Immature natural killer cell (primary cell): ENCODE measurements around the gene VTI1A. TPM values are rescaled to one million over a fixed set of nuclear protein-coding genes. Genes with fewer than 3 reads are reported as not detected.

Experiments
- DNase-seq, 3 donors: peaks; one replicate each; pipeline ENCODE4 v3.0.0; 2022; ENCODE audit warnings: mixed read lengths in 1 of 3
- H3K27ac Mint-ChIP-seq, 6 donors: one replicate each; pipeline ENCODE4 v1.8.0; 2020; ENCODE audit warnings: mixed read lengths in 6 of 6, mild to moderate bottlenecking in 5 of 6, inconsistent platforms in 4 of 6, moderate library complexity in 3 of 6
- H3K27me3 Mint-ChIP-seq, 3 donors: one replicate each; pipeline ENCODE4 v1.8.0; 2020 to 2021; ENCODE audit warnings: low read depth in 3 of 3, mild to moderate bottlenecking in 3 of 3, mixed read lengths in 3 of 3, moderate library complexity in 3 of 3, inconsistent platforms in 1 of 3
- H3K36me3 Mint-ChIP-seq, 3 donors: one replicate each; pipeline ENCODE4 v1.8.0; 2020; ENCODE audit warnings: mixed read lengths in 3 of 3, inconsistent platforms in 2 of 3, mild to moderate bottlenecking in 2 of 3
- H3K4me1 Mint-ChIP-seq, 2 donors: one replicate each; pipeline ENCODE4 v1.8.0; 2020; ENCODE audit warnings: inconsistent platforms in 2 of 2, mild to moderate bottlenecking in 2 of 2, mixed read lengths in 2 of 2, moderate library complexity in 1 of 2
- H3K4me3 Mint-ChIP-seq, 5 donors: one replicate each; pipeline ENCODE4 v1.8.0; 2020; ENCODE audit warnings: mild to moderate bottlenecking in 5 of 5, mixed read lengths in 5 of 5, inconsistent platforms in 3 of 5, moderate library complexity in 3 of 5
- H3K9me3 Mint-ChIP-seq, 6 donors: one replicate each; pipeline ENCODE4 v1.8.0; 2020; ENCODE audit warnings: mild to moderate bottlenecking in 6 of 6, mixed read lengths in 6 of 6, inconsistent platforms in 4 of 6, moderate library complexity in 3 of 6
- polyA plus RNA-seq, 3 donors: library from polyadenylated mRNA; unstranded; fragments of 300-500 nt; fragmentation: Illumina TruSeq; gene quantifications; one replicate each; pipeline ENCODE4 v1.2.3, GENCODE V29; 2021

VTI1A gene
- polyA plus RNA-seq, 3 donors from 2014 or later, result 15.0 to 40.2 (median 31.2) TPM

GRCh38 chr10:112792487-112793201 lies 345.6 kb downstream of the VTI1A start:
- Mint-ChIP-seq H3K4me3 (no peak overlapping the region), H3K36me3 (peaks cover 9 to 15% (median 9%) of the 10 kb centered on the region in 3 donors), H3K9me3 (peaks cover 0 to 12% (median 8%) of the 10 kb centered on the region in 6 donors), H3K27ac (no peak overlapping the region), H3K27me3 (no peaks in the 10 kb centered on the region), H3K4me1 (no peaks in the 10 kb centered on the region)
- no peak for DNase-seq

GRCh38 chr10:112793202-112793921 lies 346.3 kb downstream of the VTI1A start:
- no peak for DNase-seq
- peaks cover 0 to 12% (median 8%) of the 10 kb centered on the region in 6 donors for H3K9me3 Mint-ChIP-seq
- H3K4me1 Mint-ChIP-seq, result no peaks in the 10 kb centered on the region
- peaks cover 9 to 15% (median 9%) of the 10 kb centered on the region in 3 donors for H3K36me3 Mint-ChIP-seq
- no peak overlapping the region for H3K4me3 Mint-ChIP-seq
- peak overlapping the region in 1 of 6 donors; percentile 19 for H3K27ac Mint-ChIP-seq
- H3K27me3 Mint-ChIP-seq, result no peaks in the 10 kb centered on the region

GRCh38 chr10:112794201-112794600 lies 347.2 kb downstream of the VTI1A start:
- Mint-ChIP-seq H3K27ac (no peak overlapping the region), H3K36me3 (peaks cover 8 to 9% (median 8%) of the 10 kb centered on the region in 3 donors), H3K4me1 (no peaks in the 10 kb centered on the region), H3K27me3 (no peaks in the 10 kb centered on the region), H3K9me3 (peaks cover 0 to 10% (median 8%) of the 10 kb centered on the region in 6 donors), H3K4me3 (no peak overlapping the region)
- no peak for DNase-seq

- no peak overlapping the region for H3K4me3 Mint-ChIP-seq
- no peak for DNase-seq
- peaks cover 0 to 3% (median under 1%) of the 10 kb centered on the region in 3 donors for H3K36me3 Mint-ChIP-seq
- H3K4me1 Mint-ChIP-seq, result no peaks in the 10 kb centered on the region
- no peak overlapping the region for H3K27ac Mint-ChIP-seq
- H3K27me3 Mint-ChIP-seq, result no peaks in the 10 kb centered on the region
- peaks cover 0 to 4% (median under 1%) of the 10 kb centered on the region in 6 donors for H3K9me3 Mint-ChIP-seq
Measured at GRCh38 chr10:112795067-112795466, 348.1 kb downstream of the VTI1A start.

GRCh38 chr10:112797197-112797596 lies 350.2 kb downstream of the VTI1A start:
- Mint-ChIP-seq H3K4me1 (no peaks in the 10 kb centered on the region), H3K36me3 (peaks cover 0 to 3% (median 0%) of the 10 kb centered on the region in 3 donors), H3K27me3 (no peaks in the 10 kb centered on the region), H3K27ac (no peak overlapping the region), H3K4me3 (no peak overlapping the region), H3K9me3 (no peaks in the 10 kb centered on the region)
- no peak for DNase-seq

- Mint-ChIP-seq H3K27me3 (no peaks in the 10 kb centered on the region), H3K27ac (no peak overlapping the region), H3K36me3 (peaks cover 0 to 4% (median 3%) of the 10 kb centered on the region in 3 donors), H3K4me3 (no peak overlapping the region), H3K4me1 (no peaks in the 10 kb centered on the region), H3K9me3 (no peaks in the 10 kb centered on the region)
- DNase-seq, result no peak
Measured at GRCh38 chr10:112797855-112798254, 350.8 kb downstream of the VTI1A start.

GRCh38 chr10:112799038-112799437 lies 352.0 kb downstream of the VTI1A start:
- DNase-seq, result no peak
- Mint-ChIP-seq H3K4me3 (no peak overlapping the region), H3K27ac (no peak overlapping the region), H3K4me1 (no peaks in the 10 kb centered on the region), H3K36me3 (peaks cover 0 to 4% (median 3%) of the 10 kb centered on the region in 3 donors), H3K9me3 (no peaks in the 10 kb centered on the region), H3K27me3 (no peaks in the 10 kb centered on the region)

GRCh38 chr10:112799726-112800510 lies 352.9 kb downstream of the VTI1A start:
- H3K27me3 Mint-ChIP-seq, result no peaks in the 10 kb centered on the region
- DNase-seq, result no peak
- H3K4me1 Mint-ChIP-seq, result no peaks in the 10 kb centered on the region
- peaks cover 3 to 4% (median 3%) of the 10 kb centered on the region in 3 donors for H3K36me3 Mint-ChIP-seq
- peak overlapping the region in 2 of 6 donors; percentile 15 to 42 for H3K27ac Mint-ChIP-seq
- H3K9me3 Mint-ChIP-seq, result no peaks in the 10 kb centered on the region
- H3K4me3 Mint-ChIP-seq, result no peak overlapping the region

GRCh38 chr10:112801004-112801403 lies 354.0 kb downstream of the VTI1A start:
- H3K36me3 Mint-ChIP-seq, result peaks cover 3 to 4% (median 3%) of the 10 kb centered on the region in 3 donors
- no peak for DNase-seq
- H3K27ac Mint-ChIP-seq, result no peak overlapping the region
- H3K9me3 Mint-ChIP-seq, result no peaks in the 10 kb centered on the region
- H3K4me3 Mint-ChIP-seq, result no peak overlapping the region
- no peaks in the 10 kb centered on the region for H3K4me1 Mint-ChIP-seq
- H3K27me3 Mint-ChIP-seq, result no peaks in the 10 kb centered on the region

- Mint-ChIP-seq H3K4me1 (no peaks in the 10 kb centered on the region), H3K27me3 (no peaks in the 10 kb centered on the region), H3K9me3 (no peaks in the 10 kb centered on the region), H3K27ac (no peak overlapping the region), H3K4me3 (no peak overlapping the region), H3K36me3 (peaks cover 3 to 4% (median 3%) of the 10 kb centered on the region in 3 donors)
- no peak for DNase-seq
Measured at GRCh38 chr10:112801748-112802147, 354.7 kb downstream of the VTI1A start.

- Mint-ChIP-seq H3K27ac (no peak overlapping the region), H3K9me3 (no peaks in the 10 kb centered on the region), H3K4me3 (no peak overlapping the region), H3K4me1 (no peaks in the 10 kb centered on the region), H3K27me3 (no peaks in the 10 kb centered on the region), H3K36me3 (peaks cover 3 to 11% (median 3%) of the 10 kb centered on the region in 3 donors)
- DNase-seq, result no peak
Measured at GRCh38 chr10:112802411-112803022, 355.5 kb downstream of the VTI1A start.

- Mint-ChIP-seq H3K27me3 (no peaks in the 10 kb centered on the region), H3K4me1 (no peaks in the 10 kb centered on the region), H3K27ac (no peak overlapping the region), H3K9me3 (no peaks in the 10 kb centered on the region), H3K36me3 (peaks cover 3 to 11% (median 5%) of the 10 kb centered on the region in 3 donors), H3K4me3 (no peak overlapping the region)
- no peak for DNase-seq
Measured at GRCh38 chr10:112803961-112804401, 357.0 kb downstream of the VTI1A start.

GRCh38 chr10:112805254-112805590 lies 358.2 kb downstream of the VTI1A start:
- Mint-ChIP-seq H3K27ac (no peak overlapping the region), H3K36me3 (peaks cover 8 to 16% (median 9%) of the 10 kb centered on the region in 3 donors), H3K9me3 (no peaks in the 10 kb centered on the region), H3K27me3 (no peaks in the 10 kb centered on the region), H3K4me3 (no peak overlapping the region), H3K4me1 (no peaks in the 10 kb centered on the region)
- no peak for DNase-seq
